ENCODE measurements around the gene GP1BA.

Gene GP1BA

GRCh38 chr17:4949321-4950074 lies 17.4 kb downstream of the GP1BA start (continued):
- TF ChIP-seq, protein P1, sequence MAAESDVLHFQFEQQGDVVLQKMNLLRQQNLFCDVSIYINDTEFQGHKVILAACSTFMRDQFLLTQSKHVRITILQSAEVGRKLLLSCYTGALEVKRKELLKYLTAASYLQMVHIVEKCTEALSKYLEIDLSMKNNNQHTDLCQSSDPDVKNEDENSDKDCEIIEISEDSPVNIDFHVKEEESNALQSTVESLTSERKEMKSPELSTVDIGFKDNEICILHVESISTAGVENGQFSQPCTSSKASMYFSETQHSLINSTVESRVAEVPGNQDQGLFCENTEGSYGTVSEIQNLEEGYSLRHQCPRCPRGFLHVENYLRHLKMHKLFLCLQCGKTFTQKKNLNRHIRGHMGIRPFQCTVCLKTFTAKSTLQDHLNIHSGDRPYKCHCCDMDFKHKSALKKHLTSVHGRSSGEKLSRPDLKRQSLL (tag by site-specific recombination; IDR thresholded peaks at IDR 0.05), result no peak
- no peak for TF ChIP-seq ZNF266 (tag by site-specific recombination; IDR thresholded peaks at IDR 0.05; ENCODE audit: low read depth)
- peak; percentile 96 for TF ChIP-seq ZBTB48 (tag by site-specific recombination; IDR thresholded peaks at IDR 0.05)
- TF ChIP-seq, protein P2, sequence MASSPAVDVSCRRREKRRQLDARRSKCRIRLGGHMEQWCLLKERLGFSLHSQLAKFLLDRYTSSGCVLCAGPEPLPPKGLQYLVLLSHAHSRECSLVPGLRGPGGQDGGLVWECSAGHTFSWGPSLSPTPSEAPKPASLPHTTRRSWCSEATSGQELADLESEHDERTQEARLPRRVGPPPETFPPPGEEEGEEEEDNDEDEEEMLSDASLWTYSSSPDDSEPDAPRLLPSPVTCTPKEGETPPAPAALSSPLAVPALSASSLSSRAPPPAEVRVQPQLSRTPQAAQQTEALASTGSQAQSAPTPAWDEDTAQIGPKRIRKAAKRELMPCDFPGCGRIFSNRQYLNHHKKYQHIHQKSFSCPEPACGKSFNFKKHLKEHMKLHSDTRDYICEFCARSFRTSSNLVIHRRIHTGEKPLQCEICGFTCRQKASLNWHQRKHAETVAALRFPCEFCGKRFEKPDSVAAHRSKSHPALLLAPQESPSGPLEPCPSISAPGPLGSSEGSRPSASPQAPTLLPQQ (tag by site-specific recombination; IDR thresholded peaks at IDR 0.05), result peak; percentile 37; the same call in 1 of the 2 replicates
- TF ChIP-seq ZBTB8A (tag by site-specific recombination; IDR thresholded peaks at IDR 0.05), result peak; percentile 72
- TF ChIP-seq ZBTB20 (tag by site-specific recombination; IDR thresholded peaks at IDR 0.05), result peak; percentile 74
- no peak for TF ChIP-seq ZNF335 (tag by site-specific recombination; conservative IDR thresholded peaks at IDR 0.05)
- TF ChIP-seq, protein P3, sequence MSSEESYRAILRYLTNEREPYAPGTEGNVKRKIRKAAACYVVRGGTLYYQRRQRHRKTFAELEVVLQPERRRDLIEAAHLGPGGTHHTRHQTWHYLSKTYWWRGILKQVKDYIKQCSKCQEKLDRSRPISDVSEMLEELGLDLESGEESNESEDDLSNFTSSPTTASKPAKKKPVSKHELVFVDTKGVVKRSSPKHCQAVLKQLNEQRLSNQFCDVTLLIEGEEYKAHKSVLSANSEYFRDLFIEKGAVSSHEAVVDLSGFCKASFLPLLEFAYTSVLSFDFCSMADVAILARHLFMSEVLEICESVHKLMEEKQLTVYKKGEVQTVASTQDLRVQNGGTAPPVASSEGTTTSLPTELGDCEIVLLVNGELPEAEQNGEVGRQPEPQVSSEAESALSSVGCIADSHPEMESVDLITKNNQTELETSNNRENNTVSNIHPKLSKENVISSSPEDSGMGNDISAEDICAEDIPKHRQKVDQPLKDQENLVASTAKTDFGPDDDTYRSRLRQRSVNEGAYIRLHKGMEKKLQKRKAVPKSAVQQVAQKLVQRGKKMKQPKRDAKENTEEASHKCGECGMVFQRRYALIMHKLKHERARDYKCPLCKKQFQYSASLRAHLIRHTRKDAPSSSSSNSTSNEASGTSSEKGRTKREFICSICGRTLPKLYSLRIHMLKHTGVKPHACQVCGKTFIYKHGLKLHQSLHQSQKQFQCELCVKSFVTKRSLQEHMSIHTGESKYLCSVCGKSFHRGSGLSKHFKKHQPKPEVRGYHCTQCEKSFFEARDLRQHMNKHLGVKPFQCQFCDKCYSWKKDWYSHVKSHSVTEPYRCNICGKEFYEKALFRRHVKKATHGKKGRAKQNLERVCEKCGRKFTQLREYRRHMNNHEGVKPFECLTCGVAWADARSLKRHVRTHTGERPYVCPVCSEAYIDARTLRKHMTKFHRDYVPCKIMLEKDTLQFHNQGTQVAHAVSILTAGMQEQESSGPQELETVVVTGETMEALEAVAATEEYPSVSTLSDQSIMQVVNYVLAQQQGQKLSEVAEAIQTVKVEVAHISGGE (tag by site-specific recombination; conservative IDR thresholded peaks at IDR 0.05; ENCODE audit: low read depth), result 0 out of 2 replicates have a peak, but pooled peaks have one; percentile 32
- no peak for TF ChIP-seq ZNF239 (tag by site-specific recombination; IDR thresholded peaks at IDR 0.05)
- peak; percentile 37; the same call in 1 of the 2 replicates for TF ChIP-seq PRDM4 (tag by site-specific recombination; IDR thresholded peaks at IDR 0.05)
- TF ChIP-seq KLF1 (tag by site-specific recombination; IDR thresholded peaks at IDR 0.05), result peak; percentile 99
- TF ChIP-seq BCL11A (tag by site-specific recombination; IDR thresholded peaks at IDR 0.05; ENCODE audit: low read depth), result no peak; the same call in 1 of the 2 replicates
- TF ChIP-seq ZNF777 (tag by site-specific recombination; IDR thresholded peaks at IDR 0.05; ENCODE audit: borderline replicate concordance), result peak; percentile 89; the same call in 1 of the 2 replicates
- TF ChIP-seq YY2 (tag by site-specific recombination; IDR thresholded peaks at IDR 0.05), result peak; percentile 46; the same call in 1 of the 2 replicates
- no peak for TF ChIP-seq ZNF677 (tag by site-specific recombination; IDR thresholded peaks at IDR 0.05)
- TF ChIP-seq, protein P4, sequence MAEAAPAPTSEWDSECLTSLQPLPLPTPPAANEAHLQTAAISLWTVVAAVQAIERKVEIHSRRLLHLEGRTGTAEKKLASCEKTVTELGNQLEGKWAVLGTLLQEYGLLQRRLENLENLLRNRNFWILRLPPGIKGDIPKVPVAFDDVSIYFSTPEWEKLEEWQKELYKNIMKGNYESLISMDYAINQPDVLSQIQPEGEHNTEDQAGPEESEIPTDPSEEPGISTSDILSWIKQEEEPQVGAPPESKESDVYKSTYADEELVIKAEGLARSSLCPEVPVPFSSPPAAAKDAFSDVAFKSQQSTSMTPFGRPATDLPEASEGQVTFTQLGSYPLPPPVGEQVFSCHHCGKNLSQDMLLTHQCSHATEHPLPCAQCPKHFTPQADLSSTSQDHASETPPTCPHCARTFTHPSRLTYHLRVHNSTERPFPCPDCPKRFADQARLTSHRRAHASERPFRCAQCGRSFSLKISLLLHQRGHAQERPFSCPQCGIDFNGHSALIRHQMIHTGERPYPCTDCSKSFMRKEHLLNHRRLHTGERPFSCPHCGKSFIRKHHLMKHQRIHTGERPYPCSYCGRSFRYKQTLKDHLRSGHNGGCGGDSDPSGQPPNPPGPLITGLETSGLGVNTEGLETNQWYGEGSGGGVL (tag by site-specific recombination; IDR thresholded peaks at IDR 0.05), result peak; percentile 81
- no peak for TF ChIP-seq ZSCAN4 (tag by site-specific recombination; IDR thresholded peaks at IDR 0.05)
- TF ChIP-seq, protein P5, sequence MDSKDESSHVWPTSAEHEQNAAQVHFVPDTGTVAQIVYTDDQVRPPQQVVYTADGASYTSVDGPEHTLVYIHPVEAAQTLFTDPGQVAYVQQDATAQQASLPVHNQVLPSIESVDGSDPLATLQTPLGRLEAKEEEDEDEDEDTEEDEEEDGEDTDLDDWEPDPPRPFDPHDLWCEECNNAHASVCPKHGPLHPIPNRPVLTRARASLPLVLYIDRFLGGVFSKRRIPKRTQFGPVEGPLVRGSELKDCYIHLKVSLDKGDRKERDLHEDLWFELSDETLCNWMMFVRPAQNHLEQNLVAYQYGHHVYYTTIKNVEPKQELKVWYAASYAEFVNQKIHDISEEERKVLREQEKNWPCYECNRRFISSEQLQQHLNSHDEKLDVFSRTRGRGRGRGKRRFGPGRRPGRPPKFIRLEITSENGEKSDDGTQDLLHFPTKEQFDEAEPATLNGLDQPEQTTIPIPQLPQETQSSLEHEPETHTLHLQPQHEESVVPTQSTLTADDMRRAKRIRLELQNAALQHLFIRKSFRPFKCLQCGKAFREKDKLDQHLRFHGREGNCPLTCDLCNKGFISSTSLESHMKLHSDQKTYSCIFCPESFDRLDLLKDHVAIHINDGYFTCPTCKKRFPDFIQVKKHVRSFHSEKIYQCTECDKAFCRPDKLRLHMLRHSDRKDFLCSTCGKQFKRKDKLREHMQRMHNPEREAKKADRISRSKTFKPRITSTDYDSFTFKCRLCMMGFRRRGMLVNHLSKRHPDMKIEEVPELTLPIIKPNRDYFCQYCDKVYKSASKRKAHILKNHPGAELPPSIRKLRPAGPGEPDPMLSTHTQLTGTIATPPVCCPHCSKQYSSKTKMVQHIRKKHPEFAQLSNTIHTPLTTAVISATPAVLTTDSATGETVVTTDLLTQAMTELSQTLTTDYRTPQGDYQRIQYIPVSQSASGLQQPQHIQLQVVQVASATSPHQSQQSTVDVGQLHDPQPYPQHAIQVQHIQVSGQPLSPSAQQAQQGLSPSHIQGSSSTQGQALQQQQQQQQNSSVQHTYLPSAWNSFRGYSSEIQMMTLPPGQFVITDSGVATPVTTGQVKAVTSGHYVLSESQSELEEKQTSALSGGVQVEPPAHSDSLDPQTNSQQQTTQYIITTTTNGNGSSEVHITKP (tag by site-specific recombination; IDR thresholded peaks at IDR 0.05), result peak; percentile 96
- TF ChIP-seq ZNF391 (tag by site-specific recombination; IDR thresholded peaks at IDR 0.05; ENCODE audit: borderline replicate concordance, low read depth), result peak; percentile 43; the same call in 1 of the 2 replicates
- peak; percentile 33; the same call in 1 of the 2 replicates for TF ChIP-seq ZNF449 (tag by site-specific recombination; IDR thresholded peaks at IDR 0.05)

All from HEK293 (cell line).